HEK293T (cell line): Measurements from ENCODE around the gene CKLF.

Experiments used
- CTCF ChIA-PET: fragments of 350-600 bp; formaldehyde crosslinking; extraction: SDS; loops from one replicate; lab custom pipeline; 2021; ENCODE audit warnings: antibody characterized with exemption, inconsistent platforms; lab: Yijun Ruan, JAX
- POLR2A ChIA-PET: fragments of 350-600 bp; formaldehyde crosslinking; extraction: SDS; loops from one replicate; lab custom pipeline; 2020; ENCODE audit warnings: antibody characterized with exemption, inconsistent platforms; lab: Yijun Ruan, JAX
- DNase-seq: peaks from one replicate; pipeline ENCODE4 v3.0.0; 2012; ENCODE audit warnings: mixed read lengths; ENCODE audit errors: extremely low spot score
- ARNT ChIP-seq: fragments of 450-650 bp; IDR thresholded peaks from 2 replicates; pipeline ENCODE4 v1.6.1; 2017; ENCODE audit warnings: mild to moderate bottlenecking
- BHLHE40 ChIP-seq: fragments of 450-650 bp; IDR thresholded peaks from 2 replicates; pipeline ENCODE4 v1.6.1; 2016; ENCODE audit warnings: mild to moderate bottlenecking, moderate library complexity, borderline replicate concordance
- CTBP1 ChIP-seq: fragments of 450-650 bp; IDR thresholded peaks from 2 replicates; pipeline ENCODE4 v1.6.1; 2016; ENCODE audit warnings: borderline replicate concordance
- ELF4 ChIP-seq: fragments of 450-650 bp; IDR thresholded peaks from 2 replicates; pipeline ENCODE4 v1.6.1; 2017; ENCODE audit warnings: antibody characterized with exemption
- FOXA1 ChIP-seq: fragments of 450-650 bp; IDR thresholded peaks from 2 replicates; pipeline ENCODE4 v1.6.1; 2016; ENCODE audit warnings: mild to moderate bottlenecking
- FOXK2 ChIP-seq: fragments of 450-650 bp; IDR thresholded peaks from 2 replicates; pipeline ENCODE4 v1.6.1; 2016; ENCODE audit warnings: mild to moderate bottlenecking
- FOXM1 ChIP-seq: fragments of 450-650 bp; IDR thresholded peaks from 2 replicates; pipeline ENCODE4 v1.6.1; 2017; ENCODE audit warnings: mild to moderate bottlenecking, borderline replicate concordance
- HDGF ChIP-seq: fragments of 450-650 bp; IDR thresholded peaks from 2 replicates; pipeline ENCODE4 v1.6.1; 2017; ENCODE audit warnings: antibody characterized with exemption, borderline replicate concordance
- L3MBTL2 ChIP-seq: fragments of 450-650 bp; conservative IDR thresholded peaks from 2 replicates; pipeline ENCODE4 v1.6.1; 2016; ENCODE audit warnings: mild to moderate bottlenecking
- LEF1 ChIP-seq: fragments of 450-650 bp; IDR thresholded peaks from 2 replicates; pipeline ENCODE4 v1.6.1; 2017; ENCODE audit warnings: mild to moderate bottlenecking, borderline replicate concordance
- NFRKB ChIP-seq: fragments of 450-650 bp; IDR thresholded peaks from 2 replicates; pipeline ENCODE4 v1.6.1; 2016; ENCODE audit warnings: mild to moderate bottlenecking, moderate library complexity
- SP1 ChIP-seq: fragments of 450-650 bp; IDR thresholded peaks from 2 replicates; pipeline ENCODE4 v1.6.1; 2017
- SUZ12 ChIP-seq: fragments of 450-650 bp; IDR thresholded peaks from 2 replicates; pipeline ENCODE4 v1.6.1; 2016; ENCODE audit warnings: mild to moderate bottlenecking
- TARDBP ChIP-seq: fragments of 450-650 bp; IDR thresholded peaks from 2 replicates; pipeline ENCODE4 v1.6.1; 2016
- ZNF384 ChIP-seq: fragments of 450-650 bp; IDR thresholded peaks from 2 replicates; pipeline ENCODE4 v1.6.1; 2016
- TF ChIP-seq, protein P1 (sequence below): fragments of 450-650 bp; IDR thresholded peaks from 2 replicates; pipeline ENCODE4 v1.6.1; 2016

Gene CKLF

DNA sequence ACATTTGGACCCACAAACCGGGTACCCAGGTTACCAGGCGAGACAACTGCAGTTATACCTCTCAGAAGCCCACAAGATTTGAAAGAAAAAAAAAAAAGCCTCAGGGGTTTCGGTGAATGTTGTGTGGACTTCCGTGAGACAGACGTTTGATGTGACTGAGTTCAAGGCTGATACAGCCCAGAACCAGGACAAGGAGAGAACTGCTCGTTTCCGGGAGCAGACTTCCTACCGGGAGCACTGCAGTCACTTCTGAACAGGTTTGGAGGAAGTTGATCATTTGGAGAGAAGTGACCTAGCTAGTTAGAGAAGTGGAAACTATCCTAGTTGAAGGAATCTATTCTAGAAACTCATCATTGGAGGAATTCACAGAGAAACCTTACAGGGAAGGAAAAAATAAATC lies 847 bp downstream of the CKLF start:
- TF ChIP-seq L3MBTL2 = no peak
- TF ChIP-seq, protein P1, sequence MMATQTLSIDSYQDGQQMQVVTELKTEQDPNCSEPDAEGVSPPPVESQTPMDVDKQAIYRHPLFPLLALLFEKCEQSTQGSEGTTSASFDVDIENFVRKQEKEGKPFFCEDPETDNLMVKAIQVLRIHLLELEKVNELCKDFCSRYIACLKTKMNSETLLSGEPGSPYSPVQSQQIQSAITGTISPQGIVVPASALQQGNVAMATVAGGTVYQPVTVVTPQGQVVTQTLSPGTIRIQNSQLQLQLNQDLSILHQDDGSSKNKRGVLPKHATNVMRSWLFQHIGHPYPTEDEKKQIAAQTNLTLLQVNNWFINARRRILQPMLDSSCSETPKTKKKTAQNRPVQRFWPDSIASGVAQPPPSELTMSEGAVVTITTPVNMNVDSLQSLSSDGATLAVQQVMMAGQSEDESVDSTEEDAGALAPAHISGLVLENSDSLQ = no peak
- no peak for TF ChIP-seq BHLHE40
- no peak for TF ChIP-seq NFRKB
- ChIA-PET POLR2A (interaction anchor here (2.4 to 2.9 kb wide), 3 partner anchors 10 to 17 kb away, joined by 12 to 26 read pairs (median 14); no protein-coding TSS in a partner anchor), CTCF (interaction anchor here (0.6 kb wide), 1 partner anchor 93 kb away, joined by 3 read pairs; no protein-coding TSS in a partner anchor)
- no peak for DNase-seq

DNA sequence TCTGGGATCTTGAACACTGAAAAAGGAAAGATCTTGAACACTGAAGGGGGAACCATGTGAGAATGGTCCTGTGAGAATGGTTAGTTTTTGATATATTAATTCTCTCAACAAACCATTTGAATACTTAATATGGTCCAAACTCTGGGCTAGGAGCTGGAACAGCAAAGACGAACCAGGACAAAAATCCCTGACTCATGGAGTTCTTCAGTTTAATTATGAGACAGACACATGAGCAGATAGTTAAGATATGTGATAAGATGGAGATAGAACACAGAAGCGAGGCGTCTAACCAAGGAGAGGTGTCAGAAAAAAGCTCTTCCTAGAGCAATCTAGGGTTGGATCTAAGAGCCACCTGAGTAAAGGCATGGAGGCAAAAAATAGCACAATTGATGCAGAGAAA lies 1.6 kb downstream of the CKLF start:
- TF ChIP-seq, protein P1 = no peak
- TF ChIP-seq ELF4 (no peak), HDGF (no peak), NFRKB (no peak), FOXK2 (no peak), FOXA1 (no peak), SUZ12 (no peak), FOXM1 (no peak), ARNT (no peak), L3MBTL2 (no peak), CTBP1 (no peak), TARDBP (no peak), LEF1 (no peak), SP1 (no peak)

GRCh38 chr16:66554495-66554894 lies 2.1 kb downstream of the CKLF start:
- CTCF ChIA-PET = no interaction called here
- POLR2A ChIA-PET = no interaction called here
- DNase-seq = no peak
- TF ChIP-seq FOXM1 = no peak
- TF ChIP-seq NFRKB = no peak
- TF ChIP-seq, protein P1 = no peak

More for the DNA sequence above, 1.6 kb downstream of the CKLF start:
- CTCF ChIA-PET = no interaction called here
- no peak for DNase-seq
- POLR2A ChIA-PET = no interaction called here

DNA sequence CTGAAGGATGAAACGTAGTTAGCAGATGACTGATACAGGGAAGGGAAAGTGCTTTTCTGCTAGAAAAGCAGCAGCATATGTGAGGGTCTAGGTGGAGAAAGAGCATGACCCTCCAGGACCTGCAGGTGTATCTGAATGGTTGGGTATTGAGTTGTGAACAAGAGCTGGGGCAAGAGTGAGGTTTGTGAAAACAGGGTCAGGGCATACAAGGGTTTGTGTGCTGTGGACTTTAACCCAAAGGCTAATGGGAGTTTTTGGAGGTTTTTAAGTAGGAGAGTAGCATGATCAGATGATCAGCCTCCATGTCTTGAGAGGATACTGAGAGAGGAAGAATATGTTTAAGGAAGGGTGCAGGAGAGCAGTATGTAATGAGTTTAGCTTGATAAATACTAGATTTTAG lies 7.7 kb downstream of the CKLF start:
- TF ChIP-seq TARDBP (no peak), NFRKB (no peak), ZNF384 (no peak), SP1 (no peak), FOXM1 (no peak), HDGF (no peak)
- TF ChIP-seq, protein P1 = no peak
- no peak for DNase-seq
- ChIA-PET CTCF (no interaction called here), POLR2A (no interaction called here)

- POLR2A ChIA-PET = interaction anchor here (4.5 kb wide), 1 partner anchor 10 kb away, joined by 26 read pairs; the partner anchor contains the start of gene CKLF
- TF ChIP-seq FOXM1 = no peak
- TF ChIP-seq ZNF384 = no peak
- no peak for TF ChIP-seq NFRKB
- no peak for TF ChIP-seq LEF1
- no peak for TF ChIP-seq HDGF
- TF ChIP-seq SUZ12 = no peak
- TF ChIP-seq FOXA1 = no peak
- TF ChIP-seq SP1 = no peak
- no peak for TF ChIP-seq BHLHE40
- no peak for TF ChIP-seq ARNT
- TF ChIP-seq CTBP1 = no peak
- TF ChIP-seq ELF4 = no peak
- TF ChIP-seq TARDBP = no peak
- no peak for TF ChIP-seq FOXK2
- TF ChIP-seq, protein P1 = no peak
- TF ChIP-seq L3MBTL2 = no peak
- no peak for DNase-seq
- CTCF ChIA-PET = no interaction called here
These were observed 9.2 kb downstream of the CKLF start for GRCh38 chr16:66561381-66562080.

DNA sequence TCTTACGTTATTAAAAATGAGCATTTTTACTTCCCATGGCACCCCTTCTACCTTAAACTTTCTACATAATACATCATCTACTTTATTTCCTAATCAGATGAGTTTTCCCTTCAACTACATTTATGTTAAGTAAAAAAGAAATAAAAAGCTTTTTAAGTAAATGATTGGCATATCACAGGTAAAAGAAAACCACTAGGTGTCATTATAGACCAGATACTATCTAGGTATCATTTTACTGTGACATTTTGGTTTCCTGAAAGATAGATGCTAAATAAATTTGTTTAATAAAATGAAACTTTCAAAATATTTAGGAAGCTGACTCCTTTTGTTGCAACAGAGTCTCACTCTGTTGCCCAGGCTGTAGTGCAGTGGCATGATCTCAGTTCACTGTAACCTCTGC lies 10.0 kb downstream of the CKLF start:
- DNase-seq = no peak
- TF ChIP-seq, protein P1 = no peak; the same call in 1 of the 2 replicates
- no peak for TF ChIP-seq FOXA1
- no peak for TF ChIP-seq CTBP1
- ChIA-PET CTCF (interaction anchor here (1.6 kb wide), 1 partner anchor 10 kb away, joined by 5 read pairs; the partner anchor contains the start of gene CKLF), POLR2A (interaction anchor here (4.5 kb wide), 1 partner anchor 11 kb away, joined by 26 read pairs; the partner anchor contains the start of gene CKLF)
